ENCODE data around the gene FDX2. TPM values are rescaled to one million over a fixed set of nuclear protein-coding genes. Genes with fewer than 3 reads are reported as not detected.

The FDX2 gene
- total RNA-seq, result 10 to 100 TPM in 2 of 4 donors, 1 to 10 TPM in 2; 8.0 to 20.7 (median 12.3) TPM

DNA sequence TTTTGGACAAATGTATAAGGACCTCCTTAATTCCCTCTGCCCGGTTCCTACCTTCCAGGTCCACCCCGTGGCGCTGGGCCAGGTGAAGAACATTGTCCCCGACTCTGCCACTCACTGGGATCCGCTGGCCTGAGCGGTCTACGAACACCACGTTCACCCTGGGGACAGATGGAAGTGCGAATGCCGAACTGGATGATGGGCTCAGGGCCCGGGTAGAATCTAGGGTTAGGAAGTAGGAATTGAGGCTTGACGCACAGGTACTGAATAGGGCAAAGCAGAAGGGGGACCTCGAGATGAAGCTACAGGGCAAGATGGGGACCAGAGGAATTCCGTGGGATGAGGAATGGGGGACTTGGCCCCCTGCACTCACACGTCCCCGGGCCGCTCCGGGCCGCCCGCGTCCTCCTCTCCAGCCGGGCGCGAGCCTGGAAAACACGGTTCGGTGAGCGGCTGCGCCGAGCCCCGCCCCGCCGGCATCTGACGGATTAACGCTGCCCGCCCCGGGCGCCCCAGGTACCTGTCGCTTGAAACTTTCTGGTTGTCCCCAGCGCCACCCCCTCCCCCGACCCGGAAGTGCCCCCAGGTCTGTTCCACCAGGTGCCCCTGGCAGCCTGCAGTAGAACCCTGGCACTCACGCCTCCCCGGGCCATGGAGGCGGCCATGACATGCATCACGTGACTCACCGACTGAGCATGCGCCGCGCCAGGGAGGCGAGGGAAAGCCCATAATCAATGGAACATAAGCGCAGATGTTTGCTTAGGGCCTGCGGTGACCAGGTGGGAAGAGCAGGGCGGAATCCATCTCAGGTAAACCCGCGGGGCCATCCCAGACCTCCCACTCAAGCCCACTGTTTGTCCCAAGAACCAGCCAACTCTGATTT, at the start of gene FDX2:
Gene FDX2, minus strand, starts transcription at position 681 of the 880 bp plus-strand sequence. Its CDS starts 19 bp downstream, at position 662.
- TF ChIP-seq, protein P1, sequence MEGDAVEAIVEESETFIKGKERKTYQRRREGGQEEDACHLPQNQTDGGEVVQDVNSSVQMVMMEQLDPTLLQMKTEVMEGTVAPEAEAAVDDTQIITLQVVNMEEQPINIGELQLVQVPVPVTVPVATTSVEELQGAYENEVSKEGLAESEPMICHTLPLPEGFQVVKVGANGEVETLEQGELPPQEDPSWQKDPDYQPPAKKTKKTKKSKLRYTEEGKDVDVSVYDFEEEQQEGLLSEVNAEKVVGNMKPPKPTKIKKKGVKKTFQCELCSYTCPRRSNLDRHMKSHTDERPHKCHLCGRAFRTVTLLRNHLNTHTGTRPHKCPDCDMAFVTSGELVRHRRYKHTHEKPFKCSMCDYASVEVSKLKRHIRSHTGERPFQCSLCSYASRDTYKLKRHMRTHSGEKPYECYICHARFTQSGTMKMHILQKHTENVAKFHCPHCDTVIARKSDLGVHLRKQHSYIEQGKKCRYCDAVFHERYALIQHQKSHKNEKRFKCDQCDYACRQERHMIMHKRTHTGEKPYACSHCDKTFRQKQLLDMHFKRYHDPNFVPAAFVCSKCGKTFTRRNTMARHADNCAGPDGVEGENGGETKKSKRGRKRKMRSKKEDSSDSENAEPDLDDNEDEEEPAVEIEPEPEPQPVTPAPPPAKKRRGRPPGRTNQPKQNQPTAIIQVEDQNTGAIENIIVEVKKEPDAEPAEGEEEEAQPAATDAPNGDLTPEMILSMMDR (IDR thresholded peaks at IDR 0.05), result peak in 1 of 6 experiments; percentile 26
- no peak for TF ChIP-seq POLR2A (IDR thresholded peaks at IDR 0.05)
- peak within 1 kb of the TSS; percentile 62 to 80 (median 74) for H3K27ac ChIP-seq
- WGBS, 2 donors, result 1 to 4% methylated on average over 17 to 37 of the region's 55 CpGs
- intact Hi-C loops (cut with DNase I), result no loop called here
- DNase-seq, result no peak
- peaks cover 11 to 47% (median 17%) of the 10 kb centered on the region in 3 donors for H3K36me3 ChIP-seq
- H3K27me3 ChIP-seq, result no peaks in the 10 kb centered on the region
- peaks cover 6 to 20% (median 13%) of the 10 kb centered on the region in 3 donors for H3K4me1 ChIP-seq
- peak within 1 kb of the TSS; percentile 66 to 92 (median 84) for H3K4me3 ChIP-seq
- no peaks in the 10 kb centered on the region for H3K9me3 ChIP-seq

DNA sequence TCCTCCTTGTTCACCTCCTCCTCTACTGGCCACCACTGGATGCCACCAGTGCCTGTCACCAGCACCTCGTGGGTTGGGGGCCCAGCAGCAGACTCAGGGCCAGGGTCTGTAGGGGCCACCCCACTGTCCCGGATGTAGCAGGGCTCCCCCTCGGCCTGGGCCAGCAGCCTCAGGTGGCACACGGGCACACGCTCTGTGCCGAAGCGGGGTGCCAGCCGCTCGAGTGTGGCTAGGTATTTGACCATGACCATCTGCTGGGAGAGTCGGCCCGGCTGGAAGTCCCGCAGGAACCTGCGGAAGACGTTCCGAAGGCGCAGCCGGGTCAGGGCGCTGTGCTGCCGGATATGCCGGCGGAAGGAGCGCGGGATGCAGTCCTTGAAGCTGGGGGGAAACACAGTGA, 49.7 kb upstream of the FDX2 start:
- no peaks in the 10 kb centered on the region for H3K27me3 ChIP-seq
- H3K36me3 ChIP-seq, result peaks cover 44 to 100% (median 54%) of the 10 kb centered on the region in 3 donors
- no peaks in the 10 kb centered on the region for H3K4me1 ChIP-seq
- no peak overlapping the region for H3K4me3 ChIP-seq
- no peak overlapping the region for H3K27ac ChIP-seq
- DNase-seq, result no peak
- TF ChIP-seq POLR2A (IDR thresholded peaks at IDR 0.05), result no peak
- TF ChIP-seq, protein P1 (IDR thresholded peaks at IDR 0.05), result no peak
- no peaks in the 10 kb centered on the region for H3K9me3 ChIP-seq
- intact Hi-C loops (cut with DNase I), result no loop called here
- 99% methylated on average over 12 of the region's 23 CpGs; no CpG with 5 or more reads in 1 of the 2 donors for WGBS, 2 donors

DNA sequence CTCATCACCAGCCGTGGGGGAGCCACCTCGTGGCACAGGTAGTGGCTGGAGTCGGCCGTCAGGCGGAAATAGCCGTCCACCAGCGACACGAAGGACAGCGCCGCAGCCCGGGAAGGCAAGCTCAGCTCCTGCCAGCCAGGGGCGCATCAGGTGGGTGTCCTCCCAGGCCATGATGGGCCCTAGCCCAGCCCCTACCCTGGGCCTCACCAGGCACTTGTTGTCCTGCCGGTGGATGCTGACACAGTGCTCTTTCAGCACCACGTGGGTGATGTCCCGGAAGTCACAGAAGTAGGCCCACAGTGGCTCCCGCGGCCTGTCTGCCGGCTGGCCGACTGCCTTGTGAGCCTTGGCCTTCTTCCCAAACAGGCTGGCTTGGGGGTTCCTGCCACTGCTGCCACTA, 48.8 kb upstream of the FDX2 start:
- TF ChIP-seq, protein P1 (IDR thresholded peaks at IDR 0.05), result no peak
- TF ChIP-seq POLR2A (IDR thresholded peaks at IDR 0.05), result no peak
- Histone ChIP-seq H3K27me3 (no peaks in the 10 kb centered on the region), H3K9me3 (no peaks in the 10 kb centered on the region), H3K4me1 (no peaks in the 10 kb centered on the region), H3K36me3 (peaks cover 44 to 100% (median 46%) of the 10 kb centered on the region in 3 donors), H3K4me3 (no peak overlapping the region), H3K27ac (no peak overlapping the region)
- 67 to 76% methylated on average over 1 to 8 of the region's 19 CpGs for WGBS, 2 donors
- DNase-seq, result no peak
- intact Hi-C loops (cut with DNase I), result no loop called here

DNA sequence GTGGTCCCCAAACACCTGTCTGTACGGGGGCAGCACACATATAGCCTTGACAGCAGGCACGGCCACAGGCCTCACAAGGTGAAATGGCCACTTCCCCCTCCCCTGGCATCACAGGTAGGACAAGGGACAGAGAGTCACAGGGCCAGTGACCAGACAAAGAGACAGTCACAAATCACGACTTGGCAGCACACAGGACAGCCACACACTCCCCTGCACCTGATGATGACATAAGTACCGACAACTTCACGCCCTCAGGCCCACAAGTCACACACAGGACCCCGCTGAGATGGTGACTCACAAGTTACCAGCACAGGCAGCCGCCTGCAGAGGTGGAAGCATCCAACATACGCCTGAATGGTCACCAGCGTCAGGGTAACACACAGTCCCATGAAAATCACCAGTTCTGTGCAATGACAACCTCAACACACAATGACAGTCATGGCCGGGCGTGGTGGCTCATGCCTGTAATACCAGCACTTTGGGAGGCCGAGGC, 48.0 kb upstream of the FDX2 start:
- Histone ChIP-seq H3K4me1 (no peaks in the 10 kb centered on the region), H3K27ac (no peak overlapping the region), H3K36me3 (peaks cover 47 to 100% (median 48%) of the 10 kb centered on the region in 3 donors), H3K9me3 (no peaks in the 10 kb centered on the region), H3K27me3 (no peaks in the 10 kb centered on the region), H3K4me3 (no peak overlapping the region)
- WGBS, 2 donors, result 63 to 73% methylated on average over 7 to 8 of the region's 12 CpGs
- TF ChIP-seq, protein P1 (IDR thresholded peaks at IDR 0.05), result no peak
- TF ChIP-seq POLR2A (IDR thresholded peaks at IDR 0.05), result no peak
- no peak for DNase-seq
- intact Hi-C loops (cut with DNase I), result no loop called here

DNA sequence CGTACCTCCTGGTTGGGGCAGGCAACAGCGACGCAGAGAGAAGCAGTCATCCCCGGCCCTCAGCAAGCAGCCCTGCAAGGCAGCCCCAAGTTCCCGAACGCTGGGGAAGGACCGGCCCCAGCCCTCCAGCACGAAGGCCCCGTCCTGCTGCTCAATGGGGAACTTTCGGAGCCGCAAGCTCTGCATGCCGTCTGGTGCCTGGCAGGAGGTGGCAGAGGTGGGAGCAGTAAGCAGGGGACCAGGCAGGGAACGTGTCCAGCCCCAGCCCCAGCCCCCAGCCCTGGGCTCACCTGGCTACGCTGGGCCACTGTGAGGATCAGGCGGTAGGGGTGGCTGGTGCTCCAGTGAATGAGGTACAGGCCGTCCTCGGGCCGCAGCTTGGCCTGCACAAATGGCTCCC, 46.4 kb upstream of the FDX2 start:
- Histone ChIP-seq H3K27me3 (no peaks in the 10 kb centered on the region), H3K4me3 (no peak overlapping the region), H3K9me3 (no peaks in the 10 kb centered on the region), H3K27ac (no peak overlapping the region), H3K4me1 (no peaks in the 10 kb centered on the region), H3K36me3 (peaks cover 36 to 100% (median 50%) of the 10 kb centered on the region in 3 donors)
- WGBS, 2 donors, result 98 to 100% methylated on average over 2 to 9 of the region's 18 CpGs
- no peak for DNase-seq
- TF ChIP-seq, protein P1 (IDR thresholded peaks at IDR 0.05), result no peak
- no peak for TF ChIP-seq POLR2A (IDR thresholded peaks at IDR 0.05)
- intact Hi-C loops (cut with DNase I), result no loop called here
